HG02759 (cell line): ENCODE results near the gene TOMM6.

Experiments used
- ATAC-seq: cut with Tn5 transposase; IDR thresholded peaks from one replicate; pipeline ENCODE4 v1.9.1; 2021; ENCODE audit warnings: mild to moderate bottlenecking, moderate library complexity; ENCODE audit not compliant: unreplicated experiment

TOMM6 gene

DNA sequence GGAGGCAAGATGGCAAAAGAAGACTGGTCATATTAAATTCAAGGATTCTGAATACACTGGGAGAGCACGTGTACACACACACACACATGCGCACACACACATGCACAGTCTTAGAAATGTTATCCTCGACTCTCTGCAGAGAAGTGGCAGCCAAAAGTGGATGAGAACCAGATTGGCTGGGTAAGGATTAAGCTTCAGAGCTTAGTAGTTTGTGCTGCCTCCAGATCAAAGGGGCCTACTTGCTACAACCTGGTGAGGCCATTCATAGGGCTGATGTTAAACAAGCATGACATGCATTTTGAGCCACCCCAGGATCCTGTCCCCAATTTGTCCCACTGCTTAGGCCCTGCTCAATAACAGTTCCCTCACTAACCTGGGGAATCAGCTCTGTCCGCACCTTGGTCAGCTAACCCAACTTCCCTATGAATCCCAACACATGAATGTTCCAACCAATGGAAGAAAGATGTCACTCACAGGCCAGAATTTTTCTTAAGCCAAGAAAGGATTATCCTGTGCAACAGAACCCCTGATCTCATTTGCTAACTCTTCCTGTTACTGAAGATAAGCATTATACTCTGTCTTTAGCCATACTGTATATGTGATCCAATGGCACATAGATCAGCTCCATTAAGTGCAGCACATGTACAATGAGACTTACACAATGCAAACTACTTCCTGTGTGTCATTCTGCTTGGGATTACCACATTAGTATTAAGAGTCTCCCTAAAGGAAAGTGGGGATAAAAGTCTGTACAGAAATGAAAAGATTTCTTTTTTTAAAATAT, 31.0 kb downstream of the TOMM6 start:
- no peak for ATAC-seq

DNA sequence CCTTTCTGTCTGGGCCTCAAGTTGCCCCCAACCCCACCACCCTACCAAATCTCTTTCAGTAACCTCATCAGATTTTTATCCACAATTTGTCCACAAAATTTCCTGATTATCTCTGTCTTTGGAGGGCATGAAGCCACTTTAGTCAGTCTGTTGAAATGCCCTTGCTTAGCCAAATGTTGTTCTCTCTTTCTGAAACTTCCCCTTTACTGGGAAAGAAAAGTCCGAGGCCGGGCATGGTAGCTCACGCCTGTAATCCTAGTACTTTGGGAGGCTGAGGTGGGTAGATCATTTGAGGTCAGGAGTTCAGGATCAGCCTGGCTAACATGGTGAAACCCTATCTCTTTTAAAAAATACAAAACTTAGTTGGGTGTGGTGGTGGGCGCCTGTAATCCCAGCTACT, 33.8 kb downstream of the TOMM6 start:
- ATAC-seq, result no peak

DNA sequence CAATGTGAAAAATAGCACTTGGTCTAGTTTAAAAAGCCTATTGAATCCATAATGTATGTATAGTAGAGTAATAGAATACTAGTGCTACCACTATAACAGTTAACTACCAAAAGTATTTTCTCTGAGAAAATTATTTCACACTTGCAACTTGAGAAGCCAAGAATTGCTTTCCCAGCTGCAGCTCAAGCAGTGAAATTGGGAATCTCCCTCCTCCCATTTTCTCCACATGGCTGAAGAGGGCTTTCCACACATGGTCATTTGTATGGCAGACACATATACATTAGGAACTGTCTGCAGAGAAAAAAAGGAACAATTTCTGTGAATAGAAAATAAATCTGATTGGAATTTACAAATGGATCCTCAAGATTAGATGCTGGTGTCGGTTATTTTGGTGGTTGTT, 34.5 kb downstream of the TOMM6 start:
- no peak for ATAC-seq

DNA sequence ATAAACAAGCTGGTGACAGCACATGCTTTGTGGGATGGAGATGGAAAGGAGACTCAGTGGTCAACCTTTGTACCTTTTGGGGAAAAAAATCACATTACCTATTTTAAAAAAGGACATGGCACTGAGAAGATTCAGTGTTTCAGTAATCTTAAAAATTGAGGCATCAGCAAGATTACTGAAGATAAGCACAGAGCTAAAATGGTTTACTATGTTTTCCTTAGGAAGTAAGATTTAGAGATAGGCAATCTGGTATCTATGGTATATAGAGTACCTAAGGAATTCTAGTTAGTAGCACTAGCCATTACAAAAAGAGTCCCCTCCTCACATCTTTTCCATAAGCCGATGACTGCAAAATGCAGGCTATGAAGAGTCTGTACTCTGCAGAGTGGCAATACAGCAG, 35.7 kb downstream of the TOMM6 start:
- ATAC-seq, result no peak

DNA sequence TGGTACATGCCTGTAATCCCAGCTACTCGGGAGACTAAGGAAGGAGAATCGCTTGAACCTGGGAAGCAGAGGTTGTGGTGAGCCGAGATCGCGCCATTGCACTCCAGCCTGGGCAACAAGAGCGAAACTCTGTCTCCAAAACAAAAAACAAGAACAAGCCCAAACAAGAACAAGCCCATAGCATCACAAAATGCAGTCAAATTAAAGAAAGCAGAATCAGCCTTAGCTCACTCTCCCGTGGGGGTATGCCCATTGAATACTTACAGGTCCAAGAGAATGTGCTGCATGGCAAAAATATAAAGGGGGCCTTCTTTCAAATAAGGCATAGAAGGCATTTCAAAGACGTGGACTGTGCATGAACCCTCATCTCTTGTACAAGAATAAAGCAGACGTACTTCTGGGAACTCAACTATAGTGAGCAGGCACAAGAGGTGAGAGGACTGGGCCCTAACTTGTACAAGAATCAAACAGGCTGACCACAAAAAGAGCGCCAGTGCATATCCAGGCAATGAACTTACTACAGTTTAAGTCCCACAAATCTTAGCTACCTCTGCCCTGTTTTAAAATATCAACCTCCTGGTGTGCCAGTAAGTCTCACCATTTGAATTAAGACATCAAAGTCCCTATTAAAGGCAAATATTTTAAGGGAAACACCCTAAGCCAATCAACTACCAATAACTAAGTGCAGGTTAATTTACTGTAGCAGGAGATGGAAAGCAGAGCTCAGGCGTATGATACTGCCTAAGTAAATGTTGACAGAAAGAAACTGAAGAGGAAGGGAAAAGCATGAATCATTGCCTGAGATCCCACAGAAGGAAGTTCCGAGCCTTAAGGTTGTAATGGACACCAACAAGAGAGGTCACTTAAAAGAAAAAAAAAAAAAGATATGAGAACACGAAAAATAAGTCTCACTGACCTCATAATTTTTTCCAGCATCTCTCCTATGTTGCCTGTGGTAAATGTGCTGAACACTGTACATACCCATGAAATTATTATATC, 37.4 kb downstream of the TOMM6 start:
- no peak for ATAC-seq

DNA sequence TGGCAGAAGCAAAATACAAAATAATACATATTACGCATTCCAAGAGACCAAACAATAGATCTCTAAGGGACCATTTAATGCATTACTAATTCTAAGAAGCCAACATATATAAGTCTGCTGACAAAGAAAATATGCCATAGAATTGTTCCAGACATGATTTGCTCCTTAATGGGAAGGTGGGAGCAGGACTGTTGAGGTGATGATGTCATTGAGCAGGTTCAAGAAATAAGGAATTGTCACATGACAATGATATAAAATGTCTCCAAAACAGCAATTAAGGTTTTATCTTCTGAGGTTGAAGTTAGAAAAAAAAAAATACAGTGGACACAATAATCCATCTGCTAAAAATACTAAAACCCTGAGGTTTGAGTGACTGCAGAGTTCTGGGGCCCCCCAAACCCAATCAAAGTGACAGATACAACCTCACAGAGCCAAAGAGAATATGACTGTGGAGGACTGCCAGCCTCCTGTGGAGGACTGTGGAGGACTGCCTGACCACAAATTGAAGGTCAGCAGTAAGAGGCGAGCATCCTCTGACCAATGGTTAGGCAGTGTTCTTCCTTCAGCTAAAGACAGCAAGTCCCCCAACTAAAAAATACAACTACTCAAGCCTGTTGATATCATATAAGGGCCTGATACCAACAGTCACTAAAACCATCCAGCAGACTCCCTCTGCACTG, 39.0 kb downstream of the TOMM6 start:
- ATAC-seq, result no peak

DNA sequence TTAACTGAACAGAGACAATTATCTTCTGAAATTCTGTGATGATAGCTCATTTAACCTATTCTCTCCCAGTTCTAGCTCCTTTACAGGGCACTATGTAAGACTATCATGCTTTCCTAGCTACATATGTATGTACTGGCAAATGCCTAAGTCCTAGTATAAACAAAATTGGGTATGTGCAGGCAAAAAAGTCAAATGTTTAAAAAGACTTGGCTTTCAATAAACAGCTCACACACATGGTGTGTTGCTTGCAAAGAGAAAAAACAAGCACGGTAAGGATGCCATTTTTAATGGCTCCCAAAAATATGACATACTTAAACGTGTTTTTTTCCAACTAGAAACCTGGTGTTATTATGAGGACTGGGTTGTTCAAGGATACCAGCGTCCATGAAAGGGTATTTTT, 44.8 kb downstream of the TOMM6 start:
- ATAC-seq, result no peak

DNA sequence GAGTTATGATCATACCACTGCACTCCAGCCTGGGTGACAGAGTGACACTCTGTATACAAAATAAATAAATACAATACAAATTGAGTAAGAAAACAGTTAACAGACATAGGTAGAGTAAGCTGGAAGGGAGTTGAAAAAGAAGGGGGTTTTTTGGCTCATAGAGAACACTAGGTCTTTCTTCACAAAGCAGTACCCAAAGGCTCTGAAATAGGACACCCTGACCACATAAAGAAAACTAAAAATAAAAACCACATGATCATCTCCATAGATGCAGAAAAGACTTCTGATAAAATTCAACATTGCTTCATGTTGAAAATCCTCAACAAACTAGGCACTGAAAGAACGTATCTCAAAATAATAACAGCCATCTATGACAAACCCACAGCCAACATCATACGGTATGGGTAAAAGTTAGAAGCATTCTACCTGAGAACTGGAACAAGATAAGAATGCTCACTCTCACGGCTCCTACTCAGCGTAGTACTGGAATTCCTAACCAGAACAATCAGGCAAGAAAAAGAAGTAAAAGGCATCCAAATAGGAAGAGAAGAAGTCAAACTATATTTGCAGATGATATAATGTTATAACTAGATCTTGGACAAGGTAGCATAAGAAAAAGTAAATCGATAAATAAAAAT, 48.6 kb downstream of the TOMM6 start:
- no peak for ATAC-seq

DNA sequence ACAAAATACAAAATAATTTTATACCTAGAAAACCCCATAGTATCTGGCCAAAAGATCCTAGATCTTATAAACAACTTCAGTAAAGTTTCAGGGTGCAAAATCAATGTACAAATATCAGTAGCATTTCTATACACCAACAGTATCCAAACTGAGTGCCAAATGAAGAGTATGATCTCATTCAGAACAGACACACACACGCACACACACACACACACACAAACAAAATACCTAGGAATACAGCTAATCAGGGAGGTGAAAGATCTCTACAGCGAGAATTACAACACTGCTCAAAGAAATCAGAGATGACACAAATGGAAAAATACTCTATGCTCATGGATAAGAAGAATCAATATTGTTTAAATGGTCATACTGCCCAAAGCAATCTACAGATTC, 49.2 kb downstream of the TOMM6 start:
- ATAC-seq, result no peak
